GM06990 (cell line): ENCODE measurements around the gene FBXO31.

Experiments used
- DNase-seq: peaks from one replicate; pipeline ENCODE4 v3.0.0-alpha.2; 2011; ENCODE audit not compliant: insufficient read length; ENCODE audit errors: extremely low read depth
- H3K27me3 ChIP-seq: replicated peaks from 2 replicates; pipeline ENCODE4 v1.6.0; 2011; ENCODE audit warnings: low read length; ENCODE audit not compliant: control insufficient read depth, insufficient read depth
- H3K36me3 ChIP-seq: 2 replicates; pipeline ENCODE4 v1.5.1; 2011; ENCODE audit warnings: low read length; ENCODE audit not compliant: control insufficient read depth, insufficient read depth
- H3K4me3 ChIP-seq: replicated peaks from 2 replicates; pipeline ENCODE4 v1.5.1; 2011; ENCODE audit warnings: low read depth, mild to moderate bottlenecking, control low read depth, low read length
- CTCF ChIP-seq: IDR thresholded peaks from 2 replicates; pipeline ENCODE4 v1.5.1; 2011; ENCODE audit warnings: low read length, control low read depth, mild to moderate bottlenecking, inconsistent platforms; ENCODE audit not compliant: insufficient read depth, poor library complexity, severe bottlenecking

FBXO31 gene

GRCh38 chr16:87414251-87414680 is 30.7 kb upstream of the FBXO31 start:
- H3K27me3 ChIP-seq, result no peaks in the 10 kb centered on the region; the same call in 1 of the 2 replicates
- no peak for DNase-seq
- TF ChIP-seq CTCF, result no peak
- no peak overlapping the region for H3K4me3 ChIP-seq
- no peaks in the 10 kb centered on the region for H3K36me3 ChIP-seq

DNA sequence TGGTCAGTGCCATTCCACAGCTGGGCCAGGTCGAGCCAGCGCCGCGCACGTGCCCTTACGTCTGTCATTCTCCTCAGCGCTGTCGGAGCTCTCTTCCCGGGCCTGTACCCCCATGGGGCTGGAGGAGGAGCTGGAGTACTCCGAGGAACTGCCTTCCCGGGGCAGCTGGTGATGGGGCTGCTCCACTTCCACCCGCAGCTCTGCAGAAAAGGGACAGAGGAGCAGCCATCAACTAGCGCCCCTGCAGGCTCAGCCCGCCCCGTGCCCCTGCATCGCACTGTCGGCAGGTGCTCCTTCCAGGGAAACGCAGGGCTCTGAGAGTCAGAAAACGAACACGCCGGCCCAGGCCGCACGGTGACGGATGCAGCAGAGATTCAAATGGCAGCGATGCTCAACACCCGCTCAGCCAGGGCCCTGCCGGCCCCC is 29.4 kb upstream of the FBXO31 start:
- no peaks in the 10 kb centered on the region for H3K36me3 ChIP-seq
- no peak for TF ChIP-seq CTCF
- no peaks in the 10 kb centered on the region; the same call in 1 of the 2 replicates for H3K27me3 ChIP-seq
- DNase-seq, result no peak
- no peak overlapping the region for H3K4me3 ChIP-seq

GRCh38 chr16:87412371-87412995 is 28.9 kb upstream of the FBXO31 start:
- Histone ChIP-seq H3K4me3 (no peak overlapping the region), H3K36me3 (no peaks in the 10 kb centered on the region), H3K27me3 (no peaks in the 10 kb centered on the region; the same call in 1 of the 2 replicates)
- no peak for TF ChIP-seq CTCF
- no peak for DNase-seq

- no peaks in the 10 kb centered on the region for H3K36me3 ChIP-seq
- TF ChIP-seq CTCF, result no peak
- H3K27me3 ChIP-seq, result no peaks in the 10 kb centered on the region; the same call in 1 of the 2 replicates
- DNase-seq, result no peak
- no peak overlapping the region for H3K4me3 ChIP-seq
These were observed 28.0 kb upstream of the FBXO31 start for GRCh38 chr16:87411375-87412271.

GRCh38 chr16:87410968-87411367 is 27.4 kb upstream of the FBXO31 start:
- DNase-seq, result no peak
- Histone ChIP-seq H3K27me3 (no peaks in the 10 kb centered on the region; the same call in 1 of the 2 replicates), H3K36me3 (no peaks in the 10 kb centered on the region), H3K4me3 (no peak overlapping the region)
- TF ChIP-seq CTCF, result no peak
